ENCODE data around the gene DYNC1I2.
"Not testable (repeated sequence)": the region's sequence is repeated elsewhere in the genome, so short reads cannot be mapped to it uniquely, and the experiment has no call there.

DYNC1I2 gene

DNA sequence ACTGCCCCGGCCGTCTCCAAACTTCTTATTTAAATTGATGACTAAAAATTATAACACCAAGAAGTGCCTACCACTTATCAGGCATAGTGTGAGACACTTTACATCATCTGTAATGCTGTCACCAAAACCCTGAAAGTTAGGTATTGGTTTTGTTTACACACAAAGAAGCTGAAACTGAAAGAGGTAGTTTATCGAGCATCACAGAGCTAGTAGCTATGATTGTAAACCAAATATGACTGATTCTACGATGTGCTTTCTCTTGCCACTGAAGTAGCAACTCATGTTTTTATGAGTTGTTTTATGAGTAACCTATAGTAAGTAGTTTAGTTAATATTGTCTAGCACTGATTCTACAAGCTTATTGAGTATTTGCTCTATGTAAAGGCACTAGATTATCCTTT lies 31.5 kb downstream of the DYNC1I2 start:
- no peak for DNase-seq

DNA sequence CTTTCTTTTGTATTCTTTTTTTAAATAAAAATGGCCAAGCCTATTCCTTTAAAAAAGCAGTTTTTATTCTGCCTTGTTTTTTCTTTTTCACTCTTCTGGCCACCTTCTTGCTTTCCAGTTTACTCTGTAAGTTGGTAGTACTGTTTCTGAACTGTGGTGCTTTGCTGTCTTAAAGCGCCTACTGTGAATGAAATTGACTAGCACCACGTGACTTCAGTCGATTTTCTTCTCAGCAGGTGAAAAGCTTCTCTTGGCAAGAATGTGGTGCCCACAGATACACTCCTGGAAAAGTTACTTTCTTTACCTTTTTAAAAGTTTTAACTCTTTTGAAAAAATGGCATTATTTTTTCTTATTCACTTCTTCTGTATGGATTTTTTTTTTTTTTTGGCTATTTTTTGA lies 32.4 kb downstream of the DYNC1I2 start:
- no peak for DNase-seq

DNA sequence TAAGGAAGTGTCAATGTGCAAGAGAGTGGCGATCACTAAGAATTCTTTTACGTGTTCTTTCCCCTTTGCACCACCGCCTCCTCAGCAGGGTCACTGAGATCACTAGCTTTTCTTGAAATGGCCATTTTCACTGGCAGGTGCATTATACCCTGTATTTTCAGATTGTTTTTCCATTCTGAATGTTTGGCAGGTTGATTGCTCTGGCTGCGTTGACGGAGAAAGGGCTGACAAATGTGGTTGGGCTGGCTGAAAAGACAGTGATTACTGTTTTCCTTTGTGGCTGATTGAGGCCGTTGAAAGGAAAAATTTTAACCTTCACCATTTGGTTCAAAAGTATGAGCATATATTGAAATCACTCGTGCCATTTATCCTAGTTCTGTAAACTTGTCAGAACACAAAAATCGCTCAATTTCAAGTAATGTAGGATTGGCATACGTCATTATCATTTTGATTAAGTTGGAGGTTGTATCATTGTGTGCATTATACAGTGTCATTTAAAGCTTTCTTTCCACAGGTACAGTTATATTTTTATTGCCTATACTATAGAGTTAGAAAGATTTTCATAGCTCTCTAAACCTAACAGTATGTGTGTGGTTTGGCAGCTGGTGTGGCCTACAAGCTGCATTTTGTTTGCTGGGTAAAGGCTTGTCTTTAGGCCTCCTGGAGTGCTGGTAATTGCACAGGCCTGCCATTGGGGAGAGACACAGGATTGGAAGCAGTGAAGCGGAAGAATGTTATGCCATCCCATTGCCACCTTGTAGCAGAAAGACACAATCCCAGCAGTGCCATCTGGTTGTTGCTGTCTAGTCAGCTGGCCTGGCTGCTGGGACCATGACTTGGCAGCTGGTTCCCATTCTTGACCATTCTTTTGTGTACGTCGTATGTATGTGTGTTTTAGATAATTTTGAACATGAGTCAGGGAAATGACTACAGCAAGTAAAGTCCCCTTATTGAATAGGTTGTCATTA lies 36.7 kb downstream of the DYNC1I2 start:
- no peak for DNase-seq

DNA sequence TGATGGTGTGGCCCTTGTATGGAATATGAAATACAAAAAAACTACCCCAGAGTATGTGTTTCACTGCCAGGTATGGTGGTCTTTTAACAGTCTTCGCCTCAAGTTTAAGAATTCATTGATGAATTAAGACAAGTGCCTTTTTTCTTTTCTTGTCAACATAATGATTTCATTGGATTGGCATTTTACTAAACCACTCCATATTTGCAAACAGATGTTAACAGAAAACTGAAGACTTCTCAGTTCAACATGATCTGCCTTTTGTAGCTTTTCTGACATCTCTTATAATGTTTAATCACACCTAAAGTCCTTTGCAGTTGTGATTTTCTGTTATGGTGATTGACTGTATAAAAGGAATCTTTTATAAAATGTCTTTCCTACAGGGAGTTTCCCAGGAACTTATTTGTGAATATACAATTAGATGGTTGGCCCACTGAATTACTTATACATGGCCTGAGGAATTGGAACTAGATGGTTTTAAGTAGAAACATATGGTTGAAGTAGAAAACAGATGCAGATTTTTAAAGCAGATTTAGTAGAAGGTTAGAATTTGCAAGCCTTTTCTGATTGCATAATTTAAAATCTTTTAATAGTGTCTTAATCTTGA lies 39.7 kb downstream of the DYNC1I2 start:
- no peak for DNase-seq

DNA sequence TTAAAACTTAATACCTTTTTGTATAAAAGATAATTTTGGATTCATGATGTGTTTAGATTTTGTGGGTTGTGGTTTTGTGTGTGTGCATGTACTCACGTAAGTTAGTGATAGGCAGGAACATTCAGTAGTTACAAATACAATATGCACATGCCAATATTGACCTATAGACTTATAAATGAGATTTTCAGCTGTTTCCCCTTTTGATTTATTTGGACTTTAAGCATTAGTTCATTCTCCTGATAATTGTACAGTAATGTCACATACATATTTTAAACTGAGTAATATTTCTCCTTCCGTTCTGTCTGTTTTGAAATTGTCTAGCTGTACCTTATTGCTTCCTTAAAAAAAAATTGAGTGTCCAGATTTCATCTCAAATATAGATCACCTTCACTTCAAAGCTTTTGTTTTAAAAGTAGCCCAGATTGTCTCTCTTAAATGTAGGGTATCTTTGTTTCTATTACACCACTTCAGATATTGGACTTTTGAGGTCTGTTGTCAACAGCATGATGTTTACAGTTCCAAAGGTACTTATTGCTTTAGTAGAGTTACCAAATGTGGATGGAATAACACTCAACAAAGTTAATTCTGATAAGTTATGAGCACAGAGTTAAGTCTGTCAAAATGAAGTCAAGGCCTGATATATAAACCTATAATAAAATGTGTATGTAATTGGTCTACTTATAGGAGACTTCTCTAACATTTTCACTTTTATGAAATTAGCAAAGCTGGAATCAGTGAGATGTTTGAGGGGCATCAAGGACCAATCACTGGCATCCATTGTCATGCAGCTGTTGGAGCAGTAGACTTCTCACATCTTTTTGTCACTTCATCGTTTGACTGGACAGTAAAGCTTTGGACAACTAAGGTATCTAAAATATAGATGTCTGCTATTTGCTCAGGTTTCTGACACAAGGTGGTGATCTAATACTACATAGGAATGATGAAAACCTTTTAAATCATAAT lies 42.0 kb downstream of the DYNC1I2 start:
- no peak for DNase-seq

DNA sequence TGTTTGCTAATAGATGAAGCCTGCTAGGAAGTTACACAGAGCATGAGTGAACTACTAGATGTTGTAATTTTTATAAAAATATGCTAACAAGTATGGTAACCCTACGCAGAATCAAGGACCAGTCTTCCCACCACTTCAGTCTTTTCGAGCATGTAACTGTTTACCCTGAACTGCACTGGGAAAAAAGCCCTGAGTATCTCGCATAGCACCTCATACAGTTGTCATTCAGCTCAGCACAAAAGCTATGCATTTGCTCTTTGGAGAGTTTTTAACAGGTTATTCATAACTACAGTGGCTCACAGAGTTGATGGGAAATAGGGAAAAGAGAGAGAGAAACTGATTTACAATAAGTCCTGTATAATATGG lies 42.7 kb downstream of the DYNC1I2 start:
- no peak for DNase-seq

DNA sequence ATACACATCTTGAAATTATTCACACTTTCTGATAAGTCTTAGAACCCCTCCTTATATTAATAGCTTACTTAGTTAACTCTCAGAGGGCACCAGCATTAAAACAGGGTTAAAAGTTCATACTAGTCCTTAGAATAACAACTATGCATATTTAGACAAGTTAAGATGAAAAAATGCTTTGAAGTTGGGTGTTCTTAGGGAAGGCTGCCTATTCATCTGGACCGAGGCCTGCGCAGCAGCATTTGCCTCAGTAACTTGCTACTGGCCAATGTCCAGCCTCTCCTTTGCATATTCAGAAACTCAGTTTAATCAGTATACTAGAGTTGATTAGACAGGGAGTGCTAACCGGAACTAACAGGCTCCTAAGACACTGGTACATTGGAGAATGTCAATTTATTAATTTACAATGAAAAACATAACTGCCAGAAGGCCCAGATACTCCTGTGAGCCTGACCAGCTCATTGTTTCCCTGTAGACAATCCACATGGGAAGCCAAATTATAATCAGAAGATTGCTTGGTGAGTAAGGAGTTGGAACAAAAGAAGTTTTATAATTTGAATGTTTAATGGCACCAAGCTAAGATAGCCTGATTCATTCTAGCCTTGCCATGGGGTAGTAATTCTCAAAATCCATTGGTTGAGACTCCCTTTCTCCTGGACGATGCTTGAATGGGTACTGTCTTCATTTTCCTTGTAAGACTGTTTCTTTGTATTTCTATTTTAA lies 48.9 kb downstream of the DYNC1I2 start:
- no peak for DNase-seq

DNA sequence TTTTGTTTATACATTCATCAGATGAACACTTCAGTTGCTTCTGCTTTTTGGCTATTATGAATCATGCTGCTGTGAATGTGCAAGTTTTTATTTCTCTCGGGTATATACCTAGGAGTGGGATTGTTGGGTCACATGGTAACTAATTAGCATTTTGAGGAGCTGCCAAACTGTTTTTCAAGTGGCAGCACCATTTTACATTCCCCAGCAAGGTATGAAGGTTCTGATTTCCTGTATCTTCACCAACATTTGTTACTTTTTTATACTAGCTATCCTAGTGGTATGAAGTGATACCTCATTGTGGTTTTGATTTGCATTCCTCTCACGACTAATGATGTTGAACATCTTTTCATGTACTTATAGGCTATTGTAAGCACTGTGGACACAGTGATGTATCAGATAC lies 53.9 kb downstream of the DYNC1I2 start:
- DNase-seq: no peak

DNA sequence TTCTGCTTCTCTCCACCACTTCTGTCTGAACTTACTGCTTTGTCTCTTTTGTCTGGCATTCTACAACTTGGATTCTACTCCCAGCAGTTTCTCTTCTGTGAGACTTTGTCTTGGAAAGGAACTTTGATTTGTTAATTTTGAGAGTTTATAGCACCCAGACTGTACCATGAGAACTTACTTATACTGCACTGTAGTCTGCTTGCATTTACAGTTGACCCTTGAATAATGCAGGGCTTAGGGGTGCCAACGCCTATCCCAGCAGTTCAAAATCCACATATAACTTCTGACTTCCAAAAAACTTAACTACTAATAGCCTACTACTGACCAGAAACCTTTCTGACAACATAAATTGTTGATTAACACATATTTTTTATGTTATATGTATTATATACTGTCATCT lies 55.5 kb downstream of the DYNC1I2 start:
- DNase-seq: no peak

DNA sequence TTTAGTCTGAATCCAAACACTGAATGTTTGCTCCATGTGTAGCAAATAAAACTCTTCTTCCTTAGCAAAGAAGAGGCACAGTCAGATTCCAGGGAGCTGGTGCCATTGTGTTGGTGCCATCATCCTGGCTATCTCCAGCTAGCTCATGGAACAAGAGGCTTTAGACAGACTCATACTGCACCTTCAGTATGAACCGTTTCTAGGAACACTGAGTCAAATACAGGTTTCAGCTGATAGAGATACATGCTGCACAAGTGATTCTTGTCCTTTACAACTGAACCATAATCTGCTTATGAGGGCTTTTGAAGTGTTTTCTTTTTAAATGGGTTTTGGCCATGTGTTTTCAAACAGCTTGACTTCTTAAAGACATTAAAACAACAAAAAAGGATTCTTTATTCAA lies 57.9 kb downstream of the DYNC1I2 start:
- DNase-seq: no peak

DNA sequence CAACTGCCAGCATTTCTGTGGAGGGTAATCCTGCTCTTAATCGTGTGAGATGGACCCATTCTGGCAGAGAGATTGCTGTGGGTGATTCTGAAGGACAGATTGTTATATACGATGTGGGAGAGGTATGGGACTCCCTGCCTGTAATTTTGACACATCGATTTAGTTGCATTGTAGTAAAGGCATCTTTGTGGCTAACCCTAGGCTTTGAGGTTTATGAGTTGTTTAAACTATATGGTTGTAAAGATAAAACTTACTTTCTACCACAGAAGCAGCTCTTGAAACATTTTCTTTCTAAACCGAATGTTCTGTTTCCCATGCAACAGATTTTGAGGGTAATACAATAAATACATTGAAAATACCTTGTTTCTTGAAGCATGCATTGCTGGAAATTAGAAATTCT lies 58.5 kb downstream of the DYNC1I2 start:
- DNase-seq: no peak

DNA sequence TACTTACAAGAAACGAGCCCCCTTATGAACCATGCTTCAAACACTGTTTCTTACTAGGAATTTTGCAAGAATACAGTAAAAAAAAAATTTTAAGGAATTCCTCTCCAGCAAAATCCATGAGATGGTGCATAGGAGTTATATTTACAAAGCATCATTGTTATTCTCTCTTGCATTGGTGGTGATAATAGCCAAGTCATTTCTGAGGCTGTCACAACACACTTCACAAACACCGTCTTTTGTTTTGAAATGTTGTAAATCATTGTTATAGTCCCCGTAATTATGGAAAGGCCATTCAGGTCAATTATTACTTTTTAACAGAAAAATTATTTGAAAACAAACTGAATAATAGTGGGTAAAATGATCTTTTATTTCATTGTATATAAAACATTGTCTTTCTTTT lies 60.1 kb downstream of the DYNC1I2 start:
- no peak for DNase-seq

DNA sequence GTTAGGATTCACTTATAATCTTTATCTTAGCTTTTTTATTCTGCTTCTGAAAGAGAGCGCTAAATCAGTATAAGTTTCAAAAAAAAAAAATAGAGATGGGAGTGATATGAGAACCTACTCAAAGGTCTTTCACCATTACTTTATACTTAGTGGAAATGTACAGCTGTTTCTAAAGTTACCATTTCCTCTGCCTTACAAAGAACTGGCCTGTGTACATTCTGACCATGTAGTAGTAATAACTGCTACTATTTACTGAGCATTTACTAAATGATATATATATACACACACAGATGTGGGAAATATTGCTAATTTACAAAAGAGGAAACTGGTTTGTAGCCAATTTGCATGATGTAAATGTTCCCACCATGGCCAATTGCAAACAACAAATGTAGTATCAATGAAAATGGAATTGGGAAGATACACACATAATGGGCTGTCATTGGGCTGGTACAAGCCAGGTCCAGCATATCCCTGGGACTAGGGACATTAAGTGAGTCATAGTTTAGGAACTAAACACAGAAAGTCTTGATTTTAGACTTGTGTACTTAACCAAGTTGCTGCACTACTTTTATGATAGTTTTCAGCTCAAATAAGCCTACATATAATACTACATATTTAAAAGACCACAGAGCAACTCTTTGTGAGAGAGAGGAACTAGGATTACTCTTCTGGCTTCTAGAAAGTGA lies 67.1 kb downstream of the DYNC1I2 start:
- DNase-seq: no peak

DNA sequence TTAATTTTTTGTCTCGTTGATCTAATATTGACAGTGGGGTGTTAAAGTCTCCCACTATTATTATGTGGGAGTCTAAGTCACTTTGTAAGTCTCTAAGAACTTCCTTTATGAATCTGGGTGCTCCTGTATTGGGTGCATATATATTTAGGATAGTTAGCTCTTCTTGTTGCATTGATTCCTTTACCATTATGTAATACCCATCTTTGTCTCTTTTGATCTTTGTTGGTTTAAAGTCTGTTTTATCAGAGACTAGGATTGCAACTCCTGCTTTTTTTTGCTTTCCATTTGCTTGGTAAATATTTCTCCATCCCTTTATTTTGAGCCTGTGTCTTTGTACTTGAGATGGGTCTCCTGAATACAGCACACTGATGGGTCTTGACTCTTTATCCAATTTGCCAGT lies 71.5 kb downstream of the DYNC1I2 start:
- not testable (repeated sequence) for DNase-seq

DNA sequence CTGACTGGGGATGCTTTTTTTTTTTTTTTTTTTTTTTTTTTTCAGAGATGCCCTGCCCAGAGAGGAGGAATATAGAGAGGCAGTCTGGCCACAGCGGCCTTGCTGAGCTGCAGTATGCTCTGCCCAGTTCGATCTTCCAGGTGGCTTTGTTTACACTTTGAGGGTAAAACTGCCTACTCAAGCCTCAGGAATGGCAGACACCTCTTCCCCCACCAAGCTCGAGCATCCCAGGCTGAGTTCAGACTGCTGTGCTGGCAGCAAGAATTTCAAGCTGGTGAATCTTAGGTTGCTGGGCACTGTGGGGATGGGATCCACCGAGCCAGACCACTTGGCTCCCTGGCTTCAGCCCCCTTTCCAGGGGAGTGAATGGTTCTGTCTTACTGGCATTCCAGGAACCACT lies 73.9 kb downstream of the DYNC1I2 start:
- DNase-seq: not testable (repeated sequence)

DNA sequence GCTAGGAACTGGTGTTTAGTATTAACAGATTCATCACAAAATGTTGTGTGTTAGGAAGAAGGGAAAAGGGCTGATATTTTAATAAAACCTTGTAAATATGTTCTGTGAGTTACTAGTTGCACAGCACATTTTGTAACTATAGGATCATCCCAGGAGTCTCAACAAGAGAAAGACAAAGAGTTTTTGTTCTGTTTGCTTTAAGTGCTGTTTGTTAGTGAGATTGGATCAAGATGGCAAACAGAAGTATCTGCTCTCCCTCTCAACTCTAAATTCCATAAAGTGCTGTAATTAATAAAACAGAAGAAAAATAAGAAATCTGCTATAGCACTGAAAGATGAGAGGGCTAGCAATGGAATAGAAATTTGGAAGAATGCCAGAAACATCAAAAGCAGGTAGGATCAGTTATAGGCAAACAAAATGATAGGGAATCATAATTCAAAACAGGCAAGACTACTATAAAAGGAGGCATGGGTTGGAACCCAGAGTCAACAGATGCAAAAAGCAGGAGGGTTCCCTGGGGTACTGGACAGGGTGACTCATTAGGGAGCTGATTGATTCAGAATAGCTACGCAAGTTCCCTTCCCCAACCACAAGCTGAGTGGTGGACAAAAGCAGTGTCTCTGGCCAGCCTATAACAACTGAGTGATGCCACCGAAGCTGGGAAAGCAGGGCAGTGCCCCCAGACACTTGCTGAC lies 75.8 kb downstream of the DYNC1I2 start:
- no peak for DNase-seq

DNA sequence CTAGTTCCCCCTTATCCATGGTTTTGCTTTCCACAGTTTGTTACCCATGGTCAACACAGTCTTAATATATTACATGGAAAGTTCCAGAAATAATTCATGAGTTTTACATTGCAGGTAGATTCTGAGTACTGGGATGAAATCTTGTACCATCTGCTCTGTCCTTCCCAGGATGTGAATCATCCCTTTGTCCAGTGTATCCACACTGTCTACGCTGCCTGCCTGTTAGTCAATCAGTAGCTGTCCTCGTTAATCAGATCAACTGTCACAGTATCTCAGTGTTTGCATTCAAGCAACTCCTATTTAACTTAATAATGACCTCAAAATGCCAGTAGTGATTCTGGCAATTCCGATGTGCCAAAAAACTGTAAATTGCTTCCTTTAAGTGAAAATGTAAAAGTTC lies 76.3 kb downstream of the DYNC1I2 start:
- no peak for DNase-seq

DNA sequence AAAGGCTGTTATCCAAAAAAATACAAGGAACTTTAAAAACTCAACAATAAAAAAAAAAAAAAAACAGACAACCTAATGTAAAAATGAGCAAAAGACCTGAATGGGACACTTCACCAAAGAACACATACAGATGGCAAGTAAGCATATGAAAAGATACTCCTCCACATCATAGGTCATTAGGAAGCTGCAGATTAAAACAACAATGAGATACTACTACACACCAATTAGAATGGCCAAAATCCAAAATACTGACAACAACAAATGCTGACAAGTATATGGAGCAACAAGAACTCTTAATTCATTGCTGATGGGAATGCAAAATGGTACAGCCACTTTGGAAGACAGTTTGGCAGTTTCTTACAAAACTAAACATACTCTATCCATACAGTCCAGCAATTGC lies 84.2 kb downstream of the DYNC1I2 start:
- no peak for DNase-seq

DNA sequence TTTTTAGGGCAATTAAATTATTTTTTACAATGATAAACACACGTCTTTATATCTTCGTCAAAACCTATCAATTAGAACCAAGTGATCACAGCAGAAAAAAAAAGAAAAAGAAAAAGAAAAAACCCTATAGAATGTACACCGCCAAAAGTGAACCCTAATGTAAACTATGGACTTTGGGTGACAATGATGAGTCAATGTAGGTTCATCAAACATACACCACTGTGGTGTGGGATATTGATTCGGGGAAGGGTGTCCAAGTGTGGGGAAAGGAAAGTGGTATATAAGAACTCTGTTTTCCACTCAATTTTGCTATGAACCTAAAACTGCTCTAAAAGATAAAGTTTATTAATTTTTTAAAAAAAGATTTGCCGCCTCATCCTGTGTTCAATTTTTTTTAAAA lies 85.1 kb downstream of the DYNC1I2 start:
- no peak for DNase-seq

DNA sequence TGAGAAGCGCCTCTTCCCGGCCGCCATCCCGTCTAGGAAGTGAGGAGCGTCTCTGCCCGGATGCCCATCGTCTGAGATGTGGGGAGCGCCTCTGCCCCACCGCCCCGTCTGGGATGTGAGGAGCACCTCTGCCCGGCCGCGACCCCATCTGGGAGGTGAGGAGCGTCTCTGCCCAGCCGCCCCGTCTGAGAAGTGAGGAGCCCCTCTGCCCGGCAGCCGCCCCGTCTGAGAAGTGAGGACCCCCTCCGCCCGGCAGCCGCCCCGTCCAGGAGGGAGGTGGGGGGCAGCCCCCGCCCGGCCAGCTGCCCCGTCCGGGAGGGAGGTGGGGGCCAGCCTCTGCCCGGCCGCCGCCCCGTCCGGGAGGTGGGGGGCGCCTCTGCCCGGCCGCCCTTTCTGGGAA lies 87.3 kb downstream of the DYNC1I2 start:
- DNase-seq: not testable (repeated sequence)

DNA sequence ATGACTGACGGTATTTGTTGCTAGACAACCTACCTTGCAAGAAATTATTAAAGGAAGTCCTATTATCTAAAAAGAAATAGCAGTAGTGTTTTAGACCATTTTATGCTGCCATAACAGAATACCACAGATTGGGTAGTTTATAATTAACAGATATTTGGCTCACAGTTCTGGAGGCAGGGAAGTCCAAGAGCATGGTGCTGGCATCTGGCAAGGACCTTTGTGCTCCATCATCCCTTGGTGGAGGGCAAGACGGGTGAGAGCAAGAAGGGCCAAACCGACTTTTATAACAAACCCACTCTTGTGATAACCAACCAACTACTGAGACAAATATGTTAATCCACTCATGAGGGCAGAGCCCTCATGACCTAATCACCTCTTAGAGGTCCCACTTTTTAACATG lies 91.2 kb downstream of the DYNC1I2 start:
- DNase-seq: no peak
